B cell (primary cell): Measurements from ENCODE around the gene VIPR2.

Experiments
- EZH2 ChIP-seq: IDR thresholded peaks from 2 replicates; pipeline ENCODE4 v1.6.1; 2012; ENCODE audit warnings: borderline replicate concordance, low read depth, mild to moderate bottlenecking, moderate library complexity, low read length; ENCODE audit not compliant: insufficient read depth, poor library complexity, severe bottlenecking
- TF ChIP-seq, protein P1 (sequence below): fragments of 200-600 bp; IDR thresholded peaks from one replicate; pipeline ENCODE4 v1.8.0; 2022; ENCODE audit warnings: antibody characterized with exemption, mild to moderate bottlenecking

DNA sequence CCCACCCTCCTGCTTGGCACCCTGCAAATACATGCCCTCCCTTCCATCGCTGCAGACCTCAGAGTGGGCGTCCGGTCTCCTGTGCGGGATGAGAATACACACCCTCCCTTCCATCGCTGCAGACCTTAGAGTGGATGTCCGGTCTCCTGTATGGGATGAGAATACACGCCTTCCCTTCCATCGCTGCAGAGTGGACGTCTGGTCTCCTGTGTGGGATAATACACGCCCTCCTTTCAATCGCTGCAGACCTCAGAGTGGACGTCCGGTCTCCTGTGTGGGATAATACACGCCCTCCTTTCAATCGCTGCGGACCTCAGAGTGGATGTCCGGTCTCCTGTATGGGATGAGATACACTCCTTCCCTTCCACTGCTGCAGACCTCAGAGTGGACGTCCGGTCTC lies 128.1 kb downstream of the VIPR2 start:
- TF ChIP-seq, protein P1, sequence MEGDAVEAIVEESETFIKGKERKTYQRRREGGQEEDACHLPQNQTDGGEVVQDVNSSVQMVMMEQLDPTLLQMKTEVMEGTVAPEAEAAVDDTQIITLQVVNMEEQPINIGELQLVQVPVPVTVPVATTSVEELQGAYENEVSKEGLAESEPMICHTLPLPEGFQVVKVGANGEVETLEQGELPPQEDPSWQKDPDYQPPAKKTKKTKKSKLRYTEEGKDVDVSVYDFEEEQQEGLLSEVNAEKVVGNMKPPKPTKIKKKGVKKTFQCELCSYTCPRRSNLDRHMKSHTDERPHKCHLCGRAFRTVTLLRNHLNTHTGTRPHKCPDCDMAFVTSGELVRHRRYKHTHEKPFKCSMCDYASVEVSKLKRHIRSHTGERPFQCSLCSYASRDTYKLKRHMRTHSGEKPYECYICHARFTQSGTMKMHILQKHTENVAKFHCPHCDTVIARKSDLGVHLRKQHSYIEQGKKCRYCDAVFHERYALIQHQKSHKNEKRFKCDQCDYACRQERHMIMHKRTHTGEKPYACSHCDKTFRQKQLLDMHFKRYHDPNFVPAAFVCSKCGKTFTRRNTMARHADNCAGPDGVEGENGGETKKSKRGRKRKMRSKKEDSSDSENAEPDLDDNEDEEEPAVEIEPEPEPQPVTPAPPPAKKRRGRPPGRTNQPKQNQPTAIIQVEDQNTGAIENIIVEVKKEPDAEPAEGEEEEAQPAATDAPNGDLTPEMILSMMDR = no peak
- TF ChIP-seq EZH2 = no peak
